Tongue (tissue), 2 donors: ENCODE measurements around the gene ANKRD35. TPM values are rescaled to one million over a fixed set of nuclear protein-coding genes. Genes with fewer than 3 reads are reported as not detected.

Experiments used
- small RNA-seq: library from RNA; depleted of rRNA; stranded (forward); fragments of <200 nt; gene quantifications from one replicate; pipeline ENCODE3, GENCODE V24; 2014; ENCODE audit warnings: low replicate concordance
- total RNA-seq: library from RNA; depleted of rRNA; stranded (reverse); fragments of >200 nt; gene quantifications from one replicate; pipeline ENCODE4 v1.2.3, GENCODE V29; 2014

The ANKRD35 gene
- total RNA-seq, 1 donor from 2014 or later = 13.1 TPM

Small RNA genes within 50 kb of the gene (small RNA-seq; reads per million reads assigned to genes)
- gene MIR6736 = not detected

Other genes starting within 250 kb of the ANKRD35 start
- gene PDZK1, start 178.5 kb downstream of the ANKRD35 start, total RNA-seq = not detected
- gene CD160, start 166.4 kb downstream of the ANKRD35 start, total RNA-seq = not detected
- gene RNF115, start 61.8 kb downstream of the ANKRD35 start, total RNA-seq = 18.5 TPM
- 25.3 TPM for gene POLR3C, start 61.7 kb downstream of the ANKRD35 start, total RNA-seq
- 14.0 TPM for gene NUDT17, start 40.2 kb downstream of the ANKRD35 start, total RNA-seq
- gene PIAS3, start 26.8 kb downstream of the ANKRD35 start, total RNA-seq = 19.0 TPM
- 6.6 TPM for gene ITGA10, start 24.2 kb upstream of the ANKRD35 start, total RNA-seq
- 24.6 TPM for gene PEX11B, start 32.9 kb upstream of the ANKRD35 start, total RNA-seq
- 133 TPM for gene RBM8A, start 41.6 kb upstream of the ANKRD35 start, total RNA-seq
- gene LIX1L, start 72.2 kb upstream of the ANKRD35 start, total RNA-seq = 28.3 TPM
- gene ANKRD34A, start 78.7 kb upstream of the ANKRD35 start, total RNA-seq = 0.51 TPM
- gene POLR3GL, start 78.8 kb upstream of the ANKRD35 start, total RNA-seq = 20.1 TPM
- 834 TPM for gene TXNIP, start 110.7 kb upstream of the ANKRD35 start, total RNA-seq
- gene HJV, start 135.9 kb upstream of the ANKRD35 start, total RNA-seq = 111 TPM